ENCODE results near the gene RAB11FIP5.
"Not testable (repeated sequence)": the region's sequence is repeated elsewhere in the genome, so short reads cannot be mapped to it uniquely, and the experiment has no call there.

Gene RAB11FIP5, protein sequence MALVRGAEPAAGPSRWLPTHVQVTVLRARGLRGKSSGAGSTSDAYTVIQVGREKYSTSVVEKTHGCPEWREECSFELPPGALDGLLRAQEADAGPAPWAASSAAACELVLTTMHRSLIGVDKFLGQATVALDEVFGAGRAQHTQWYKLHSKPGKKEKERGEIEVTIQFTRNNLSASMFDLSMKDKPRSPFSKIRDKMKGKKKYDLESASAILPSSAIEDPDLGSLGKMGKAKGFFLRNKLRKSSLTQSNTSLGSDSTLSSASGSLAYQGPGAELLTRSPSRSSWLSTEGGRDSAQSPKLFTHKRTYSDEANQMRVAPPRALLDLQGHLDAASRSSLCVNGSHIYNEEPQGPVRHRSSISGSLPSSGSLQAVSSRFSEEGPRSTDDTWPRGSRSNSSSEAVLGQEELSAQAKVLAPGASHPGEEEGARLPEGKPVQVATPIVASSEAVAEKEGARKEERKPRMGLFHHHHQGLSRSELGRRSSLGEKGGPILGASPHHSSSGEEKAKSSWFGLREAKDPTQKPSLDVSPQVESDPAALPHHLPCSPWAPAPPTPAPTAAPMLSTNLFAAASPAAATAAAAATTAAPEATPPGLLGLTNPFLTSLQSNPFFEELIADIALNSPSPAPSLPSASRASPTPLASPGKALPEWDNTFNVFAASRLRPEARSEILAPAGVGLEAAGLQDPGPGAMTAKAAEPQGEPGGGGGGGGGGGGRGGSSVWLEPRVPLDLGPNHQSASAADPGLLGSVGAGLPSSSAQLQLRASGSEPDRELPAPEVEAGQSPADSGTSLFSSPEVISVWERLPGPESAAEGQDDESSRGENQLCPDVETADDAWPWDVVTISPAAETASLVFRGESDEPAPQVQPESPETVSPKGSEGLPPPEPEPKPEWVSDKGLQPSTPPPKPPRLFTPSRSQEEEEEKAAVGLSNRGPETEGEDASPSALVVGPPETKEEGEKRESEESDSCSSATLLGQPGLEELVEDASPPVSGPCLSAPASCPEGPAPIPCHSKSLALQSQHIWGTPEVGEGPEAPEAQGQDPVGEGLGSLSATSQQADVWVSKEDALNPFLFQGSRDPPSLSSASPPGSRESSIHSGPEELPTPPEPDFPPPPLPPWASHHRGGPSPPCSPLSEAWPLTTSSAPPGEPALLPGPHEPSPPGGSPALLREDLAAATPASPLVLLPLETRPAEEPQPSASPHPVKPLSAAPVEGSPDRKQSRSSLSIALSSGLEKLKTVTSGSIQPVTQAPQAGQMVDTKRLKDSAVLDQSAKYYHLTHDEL (N-terminal part only)

DNA sequence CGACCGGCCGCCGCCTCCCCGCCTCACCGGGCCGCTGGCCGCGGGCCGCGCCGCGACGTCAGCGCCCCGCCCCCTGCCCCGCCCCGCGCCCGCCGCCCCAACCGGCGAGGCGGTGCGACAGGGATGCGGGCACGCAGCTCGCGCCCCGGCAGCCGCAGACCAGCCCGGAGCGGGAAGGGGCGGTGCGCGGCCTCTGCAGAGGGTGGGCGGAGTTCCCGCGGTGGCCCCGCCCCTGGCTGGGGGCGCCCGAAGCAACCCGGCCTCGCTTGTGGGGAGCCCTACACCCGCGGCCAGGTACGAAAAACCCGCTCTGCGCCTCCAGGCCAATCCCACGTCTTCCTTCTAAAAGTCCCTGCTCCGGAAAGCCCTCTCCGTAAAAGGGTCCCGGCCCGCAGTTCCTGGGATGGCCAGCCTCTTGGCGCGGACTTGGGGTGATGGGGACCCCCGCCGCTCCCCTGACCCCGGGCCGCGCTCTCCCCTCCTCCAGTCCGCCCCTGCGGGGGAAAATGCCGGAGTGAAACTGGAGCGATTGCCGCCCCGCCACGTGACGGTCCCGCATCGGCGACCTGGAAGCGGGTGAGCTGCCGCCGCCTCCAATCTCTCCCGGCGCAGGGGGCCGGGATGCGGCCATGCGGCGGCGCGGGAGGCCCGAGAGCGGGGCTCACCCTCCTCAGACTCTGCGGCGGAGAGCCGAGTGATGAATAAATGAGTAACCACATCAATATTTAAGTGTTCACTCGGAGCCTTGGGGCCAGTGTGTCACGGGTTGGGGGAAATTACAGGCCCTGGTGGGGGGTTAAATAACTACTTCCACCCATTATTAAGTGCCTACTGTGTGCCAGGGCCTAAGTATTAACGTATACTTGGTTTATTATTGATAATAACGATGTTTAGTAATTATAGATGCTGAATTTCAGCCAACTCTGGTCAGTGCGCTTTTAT, at the start of gene RAB11FIP5:
RAB11FIP5 (minus strand) TSS at position 36 of the 942 bp plus-strand sequence. CDS start 171 bp downstream, outside the sequence.
- peak; percentile 68 for DNase-seq (ENCODE audit: low read depth, low spot score)

DNA sequence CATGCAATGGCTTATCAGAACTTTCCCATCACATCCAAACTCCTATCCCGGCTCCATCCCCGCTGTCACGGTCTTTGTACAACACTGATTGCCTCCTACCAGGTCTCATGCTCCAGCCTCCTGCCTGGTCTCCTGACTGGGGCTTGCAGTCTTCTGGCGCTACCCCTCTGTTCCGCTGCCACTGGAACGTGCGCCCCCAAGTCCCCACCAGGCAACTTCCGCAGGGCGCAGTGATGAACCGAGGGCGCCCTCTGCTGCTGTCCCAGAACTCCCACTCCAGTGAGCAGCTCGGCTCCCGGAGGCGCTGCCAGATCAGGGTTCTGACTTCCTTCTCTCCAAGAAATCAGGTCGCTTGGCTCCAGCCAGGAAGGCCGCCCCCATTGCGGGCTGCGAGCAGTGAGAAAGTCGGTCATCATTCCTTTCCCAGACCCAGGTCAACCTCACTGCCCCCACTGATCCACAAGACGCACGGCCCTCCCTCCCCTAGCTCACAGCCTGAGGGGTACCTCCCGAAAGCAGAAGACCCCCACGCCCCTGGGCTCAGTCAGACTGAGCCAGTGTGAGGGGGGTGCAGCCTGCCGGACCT, 43.9 kb upstream of the RAB11FIP5 start:
- DNase-seq (ENCODE audit: low read depth, low spot score): peak; percentile 82

DNA sequence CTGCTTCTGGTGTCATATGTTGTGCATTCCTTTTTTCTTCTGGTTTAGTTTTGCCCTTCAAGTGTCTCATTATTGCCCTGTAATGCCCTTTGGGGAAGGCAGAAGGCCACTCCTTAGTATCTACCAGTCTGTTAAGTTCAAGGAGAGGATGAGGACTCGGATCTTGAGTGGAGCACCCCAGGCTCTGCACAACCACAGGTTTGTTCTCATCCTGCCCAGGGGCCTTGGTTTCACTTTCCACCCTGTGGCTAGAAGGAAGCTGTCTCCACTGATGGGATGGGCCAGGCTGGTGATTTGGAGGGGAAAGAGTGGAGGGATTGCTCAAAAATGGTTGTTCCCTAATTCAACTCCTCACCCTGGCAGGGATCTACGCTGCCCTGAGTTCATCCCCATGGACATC, 30.2 kb upstream of the RAB11FIP5 start:
- no peak for DNase-seq (ENCODE audit: low read depth, low spot score)

DNA sequence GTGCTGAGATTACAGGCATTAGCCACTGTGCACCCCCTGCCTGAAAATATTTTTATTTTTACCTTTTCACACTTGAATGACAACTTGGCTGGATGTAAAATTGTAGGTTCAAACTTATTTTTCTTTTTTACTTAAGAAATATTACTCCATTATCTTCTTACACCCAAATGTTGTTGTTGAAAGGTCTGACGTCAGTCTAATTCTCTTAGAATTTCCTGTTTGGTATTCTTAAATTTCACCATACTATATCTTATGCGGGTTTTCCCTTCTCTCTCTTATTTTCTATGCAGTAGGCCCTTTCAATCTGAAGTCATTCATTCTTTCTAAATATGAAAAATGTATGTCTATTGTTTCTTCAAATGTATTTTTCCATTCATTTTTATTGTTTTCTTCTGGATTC, 29.1 kb upstream of the RAB11FIP5 start:
- DNase-seq (ENCODE audit: low read depth, low spot score): no peak

DNA sequence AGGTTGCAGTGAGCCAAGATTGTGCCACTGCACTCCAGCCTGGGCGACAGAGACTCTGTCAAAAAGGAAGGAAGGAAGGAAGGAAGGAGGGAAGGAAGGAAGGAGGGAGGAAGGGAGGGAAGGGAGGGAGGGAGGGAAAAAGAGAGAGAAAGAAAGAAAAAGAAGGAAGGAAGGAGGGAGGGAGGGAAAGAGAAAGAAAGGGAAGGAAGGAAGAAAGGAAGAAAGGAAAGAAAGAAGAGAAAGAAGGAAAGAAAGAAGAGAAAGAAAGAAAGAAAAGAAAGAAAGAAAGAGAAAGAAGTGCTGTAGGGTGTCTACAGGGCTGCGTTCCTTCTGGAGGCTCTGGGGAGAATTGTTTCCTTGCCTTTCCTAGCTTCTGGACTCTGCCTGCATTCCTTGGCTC, 22.5 kb upstream of the RAB11FIP5 start:
- no peak for DNase-seq (ENCODE audit: low read depth, low spot score)

DNA sequence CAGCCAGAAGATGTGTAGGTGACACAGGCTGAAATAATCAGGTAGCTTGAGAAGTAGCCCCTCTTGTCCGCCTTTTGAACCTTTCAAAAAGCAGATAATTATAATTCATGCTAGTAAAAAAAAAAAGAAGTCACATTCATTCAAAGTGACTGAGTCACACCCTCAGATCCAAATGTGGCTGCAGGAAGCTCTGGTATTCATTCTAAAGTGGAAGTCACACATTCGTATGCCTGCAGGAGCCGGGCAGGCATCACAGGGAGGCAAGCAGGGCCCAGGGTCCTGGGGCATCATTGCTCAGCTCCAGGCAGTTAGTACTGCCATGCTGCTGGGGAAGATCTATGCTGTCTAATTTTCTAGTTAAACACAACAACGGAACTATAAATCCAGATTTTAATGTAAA, 21.7 kb upstream of the RAB11FIP5 start:
- DNase-seq (ENCODE audit: low read depth, low spot score): no peak

DNA sequence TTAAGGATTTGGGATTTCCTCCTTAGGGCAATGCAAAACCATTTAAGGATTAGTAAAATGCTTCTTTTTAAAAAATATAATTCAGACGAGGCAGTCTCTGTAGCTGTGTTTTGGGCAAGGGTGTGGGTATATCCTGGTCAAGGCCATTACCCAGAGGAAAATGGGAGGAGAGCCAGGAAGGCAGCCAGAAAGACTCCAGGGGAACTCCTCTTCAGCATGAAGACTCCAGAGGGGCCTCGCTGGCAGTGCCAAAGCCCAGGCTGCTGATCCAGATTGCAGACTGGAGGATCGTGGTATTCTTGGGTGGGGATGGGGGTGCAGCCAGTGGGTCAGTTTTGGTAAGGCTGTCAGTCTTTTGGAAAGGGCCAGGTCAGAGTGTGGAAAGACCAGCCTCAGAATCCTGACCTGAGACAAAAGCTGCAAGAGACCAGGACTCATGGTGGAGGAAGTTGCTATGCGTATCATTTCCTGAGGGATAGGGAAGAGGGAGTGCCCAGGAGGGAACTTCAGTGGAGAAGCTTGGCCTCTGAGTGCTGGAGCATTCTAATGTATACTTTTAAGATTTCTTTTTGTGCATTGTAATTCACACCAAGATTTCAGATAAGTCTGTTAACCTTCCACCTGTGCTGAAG, 20.9 kb upstream of the RAB11FIP5 start:
- DNase-seq (ENCODE audit: low read depth, low spot score): no peak

DNA sequence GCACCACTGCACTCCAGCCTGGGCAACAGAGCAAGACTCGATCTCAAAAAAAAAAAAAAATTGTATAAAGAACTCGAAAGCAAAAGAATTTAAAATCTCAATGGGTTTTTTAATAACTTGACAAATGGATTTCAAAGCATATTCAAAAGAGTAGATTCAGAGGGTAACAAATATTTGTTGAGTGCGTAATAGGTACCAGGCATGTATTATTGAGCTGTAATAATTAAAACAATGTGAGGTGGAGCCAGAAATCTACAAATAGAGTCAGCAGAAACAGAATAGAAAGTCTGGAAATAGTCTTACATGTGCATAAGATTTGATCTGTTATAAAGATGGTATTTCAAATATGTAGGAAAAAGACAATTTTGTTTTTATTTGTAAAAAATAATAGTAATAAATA, 19.1 kb upstream of the RAB11FIP5 start:
- no peak for DNase-seq (ENCODE audit: low read depth, low spot score)

DNA sequence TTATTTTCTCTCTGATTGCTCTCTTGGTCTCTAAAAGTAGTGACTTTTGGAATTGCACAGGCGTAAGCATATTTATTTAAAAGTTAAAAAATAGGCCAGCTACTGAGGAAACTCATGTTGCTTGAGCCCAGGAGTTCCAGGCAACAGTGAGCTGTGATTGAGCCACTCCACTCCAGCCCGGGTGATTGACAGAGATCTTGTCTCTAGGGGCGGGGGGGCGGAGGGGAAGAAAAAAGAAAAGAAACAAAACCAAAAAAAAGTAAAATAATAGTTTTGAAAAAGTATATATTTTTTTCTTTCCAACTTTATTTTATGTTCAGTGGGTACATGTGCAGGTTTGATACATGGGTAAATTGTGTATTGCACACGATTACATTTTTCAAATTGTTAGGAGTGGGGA, 18.0 kb upstream of the RAB11FIP5 start:
- DNase-seq (ENCODE audit: low read depth, low spot score): no peak

DNA sequence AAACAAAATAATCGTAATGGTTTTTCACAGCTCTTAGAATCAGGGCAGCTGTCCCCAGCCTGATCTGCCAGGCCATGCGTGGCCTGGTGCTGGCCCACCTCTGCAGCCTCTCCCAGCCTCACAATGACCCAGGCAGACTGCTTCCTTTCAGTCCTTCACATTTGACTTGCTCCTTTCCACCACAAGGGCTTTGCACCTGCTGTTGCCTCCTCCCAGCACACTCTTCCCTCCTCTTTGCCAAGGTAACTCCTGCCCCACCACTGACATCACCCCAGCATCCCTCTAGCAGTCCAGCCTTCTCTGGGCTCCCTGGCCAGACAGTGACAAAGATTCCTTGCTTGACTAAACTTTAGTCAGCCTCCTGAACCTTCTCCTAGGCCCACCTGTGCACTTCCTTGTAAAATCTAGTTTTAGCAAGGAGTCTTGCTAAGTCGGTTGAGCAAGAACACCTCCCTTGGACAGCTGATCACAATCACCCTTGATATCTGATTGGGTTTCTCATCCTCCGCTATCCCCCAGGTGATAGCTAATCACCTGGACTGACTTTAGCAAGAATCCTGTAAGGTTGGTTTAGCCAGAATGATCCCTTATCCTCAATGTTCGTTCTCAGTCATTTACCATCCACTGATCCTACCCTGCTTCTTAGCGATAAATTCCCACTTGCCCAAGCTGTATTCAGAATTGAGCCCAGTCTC, 16.2 kb upstream of the RAB11FIP5 start:
- DNase-seq (ENCODE audit: low read depth, low spot score): no peak

DNA sequence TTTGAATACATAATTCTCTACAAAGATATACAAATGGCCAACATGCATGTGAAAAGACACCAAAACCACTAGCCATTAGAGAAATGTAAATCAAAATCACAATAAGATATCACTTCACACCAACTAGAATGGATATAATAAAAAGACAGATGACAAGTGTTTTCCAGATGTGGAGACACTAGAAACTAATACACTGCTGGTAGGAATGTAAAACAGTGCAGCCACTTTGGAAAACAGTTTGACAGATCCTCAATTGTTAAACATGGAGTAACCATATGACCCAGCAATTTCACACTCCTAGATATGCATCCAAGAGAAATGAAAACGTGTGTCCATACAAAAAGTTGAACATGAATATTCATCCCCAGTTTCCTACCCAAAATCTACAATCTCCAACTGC, 9.8 kb upstream of the RAB11FIP5 start:
- no peak for DNase-seq (ENCODE audit: low read depth, low spot score)

DNA sequence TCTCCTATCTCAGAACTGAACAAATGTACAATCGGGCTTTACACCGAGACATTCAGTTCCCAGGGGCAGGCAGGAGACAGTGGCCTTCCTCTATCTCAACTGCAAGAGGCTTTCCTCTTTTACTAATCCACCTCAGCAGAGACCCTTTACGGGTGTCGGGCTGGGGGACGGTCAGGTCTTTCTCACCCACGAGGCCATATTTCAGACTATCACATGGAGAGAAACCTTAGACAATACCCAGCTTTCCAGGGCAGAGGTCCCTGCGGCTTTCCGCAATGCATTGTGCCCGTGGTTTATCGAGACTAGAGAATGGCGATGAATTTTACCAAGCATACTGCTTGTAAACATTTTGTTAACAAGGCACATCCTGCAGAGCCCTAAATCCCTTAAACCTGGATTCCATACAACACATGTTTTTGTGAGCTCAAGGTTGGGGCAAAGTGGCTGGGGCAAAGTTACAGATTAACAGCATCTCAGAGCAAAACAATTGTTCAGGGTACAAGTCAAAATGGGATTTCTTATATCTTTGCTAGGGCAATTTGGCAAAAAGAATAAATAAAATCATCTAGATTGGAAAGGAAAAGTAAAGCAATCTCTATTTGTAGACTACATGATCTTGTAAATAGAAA, 7.0 kb upstream of the RAB11FIP5 start:
- DNase-seq (ENCODE audit: low read depth, low spot score): not testable (repeated sequence)

DNA sequence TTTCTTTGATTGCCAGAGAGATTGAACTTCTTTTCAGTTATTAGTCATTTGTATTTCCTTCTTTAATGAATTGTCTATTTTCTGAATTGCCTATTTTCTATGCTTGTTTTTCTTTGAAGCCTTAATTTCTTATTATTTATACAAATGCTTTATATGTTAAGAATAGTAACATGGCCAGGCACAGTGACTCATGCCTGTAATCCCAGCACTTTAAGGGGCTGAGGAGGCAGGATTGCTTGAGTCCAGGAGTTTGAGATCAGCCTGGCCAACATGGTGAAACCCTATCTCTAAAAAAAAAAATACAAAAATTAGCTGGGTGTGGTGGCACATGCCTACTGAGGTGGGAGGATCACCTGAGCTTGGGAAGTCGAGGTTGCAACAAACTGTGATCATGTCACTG, 4.7 kb upstream of the RAB11FIP5 start:
- no peak for DNase-seq (ENCODE audit: low read depth, low spot score)

DNA sequence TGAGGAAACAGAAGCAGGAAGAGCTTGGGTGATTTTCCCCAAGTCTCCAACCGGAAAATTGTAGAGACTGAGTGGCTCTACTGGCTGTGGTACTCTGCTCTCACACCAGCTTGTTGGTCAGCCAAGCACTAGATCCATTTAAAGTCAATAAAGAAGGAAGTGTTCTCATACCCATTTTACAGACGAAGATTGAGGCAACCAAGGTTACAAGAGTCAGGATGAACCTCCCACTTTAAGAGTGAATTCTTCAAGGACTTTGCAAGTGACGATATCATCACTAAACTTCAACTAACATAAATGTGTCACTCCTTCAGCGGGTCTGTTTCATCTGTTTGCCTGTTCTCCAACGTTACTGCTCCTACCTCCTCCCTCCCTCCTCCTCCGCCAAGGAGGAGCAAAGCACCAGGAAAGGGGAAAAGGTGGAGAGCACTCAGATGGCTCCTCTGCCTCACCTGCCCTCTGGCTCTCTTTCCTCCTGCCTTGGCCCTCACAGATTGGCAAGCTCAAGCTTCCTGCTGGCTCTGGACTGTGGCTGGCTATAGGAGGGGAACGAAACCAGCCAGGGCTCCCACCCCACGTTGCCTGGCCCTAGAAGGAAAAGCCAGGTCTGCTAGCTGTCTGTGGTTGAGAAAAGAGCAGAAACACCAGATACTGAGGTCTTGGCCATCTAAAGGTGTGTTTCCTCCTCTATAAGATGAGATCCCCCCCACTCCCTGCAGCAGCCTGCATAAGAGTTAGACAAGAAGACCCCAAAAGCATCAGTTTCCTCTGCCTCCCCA, 3.6 kb upstream of the RAB11FIP5 start:
- DNase-seq (ENCODE audit: low read depth, low spot score): no peak

DNA sequence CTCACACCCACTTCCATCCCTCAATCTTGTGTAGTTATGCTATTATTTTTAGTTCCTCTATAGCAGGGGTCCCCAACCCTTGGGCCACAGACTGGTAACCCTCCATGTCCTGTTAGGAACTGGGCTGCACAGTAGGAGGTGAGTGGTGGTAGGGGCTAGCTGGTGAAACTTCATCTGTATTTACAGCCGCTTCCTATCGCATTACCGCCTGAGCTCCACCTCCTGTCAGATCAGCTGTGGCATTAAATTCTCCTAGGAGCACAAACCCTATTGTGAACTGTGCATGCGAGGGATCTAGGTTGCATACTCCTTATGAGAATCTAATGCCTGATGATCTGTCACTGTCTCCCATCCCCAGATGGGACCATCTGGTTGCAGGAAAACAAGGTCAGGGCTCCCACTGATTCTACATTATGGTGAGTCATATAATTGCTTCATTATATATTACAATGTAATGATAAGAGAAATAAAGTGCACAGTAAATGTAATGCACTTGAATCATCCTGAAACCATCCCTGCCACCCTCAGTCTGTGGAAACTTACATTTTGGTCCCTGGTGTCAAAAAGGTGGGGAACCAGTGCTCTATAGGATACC, 1.6 kb upstream of the RAB11FIP5 start:
- no peak for DNase-seq (ENCODE audit: low read depth, low spot score)

DNA sequence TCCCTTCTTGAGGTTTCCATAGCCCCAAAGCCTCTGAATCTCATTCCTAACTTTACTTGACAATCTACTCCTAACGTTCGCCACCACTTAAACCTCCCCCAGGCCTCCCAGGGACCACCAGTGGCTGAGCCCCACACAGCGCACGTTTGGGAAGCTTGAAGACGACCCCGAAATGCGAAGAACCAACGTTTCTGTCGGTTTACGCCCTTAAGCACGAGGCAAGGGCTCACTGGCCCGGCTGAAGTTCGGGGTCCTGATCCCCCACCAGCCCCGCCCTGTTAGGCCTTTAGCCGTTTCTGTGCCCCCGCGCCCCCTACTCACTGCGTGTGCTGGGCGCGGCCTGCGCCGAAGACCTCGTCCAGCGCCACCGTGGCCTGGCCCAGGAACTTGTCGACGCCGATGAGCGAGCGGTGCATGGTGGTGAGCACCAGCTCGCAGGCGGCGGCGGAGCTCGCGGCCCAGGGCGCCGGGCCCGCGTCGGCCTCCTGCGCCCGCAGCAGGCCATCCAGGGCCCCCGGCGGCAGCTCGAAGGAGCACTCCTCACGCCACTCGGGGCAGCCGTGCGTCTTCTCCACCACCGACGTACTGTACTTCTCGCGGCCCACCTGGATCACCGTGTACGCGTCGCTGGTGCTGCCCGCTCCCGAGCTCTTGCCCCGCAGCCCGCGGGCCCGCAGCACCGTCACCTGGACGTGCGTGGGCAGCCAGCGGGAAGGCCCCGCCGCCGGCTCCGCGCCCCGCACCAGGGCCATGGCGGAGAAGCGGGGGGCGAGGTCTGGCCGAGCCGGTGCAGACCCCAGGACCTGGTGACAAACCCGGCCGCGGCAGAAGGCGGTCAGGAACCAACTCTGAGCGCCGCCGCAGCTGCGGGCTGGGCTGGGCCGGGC, 479 bp downstream of the RAB11FIP5 start:
- DNase-seq (ENCODE audit: low read depth, low spot score): peak; percentile 57
